ENCODE data around the gene TMEM233. TPM values are rescaled to one million over a fixed set of nuclear protein-coding genes. Genes with fewer than 3 reads are reported as not detected.

TMEM233 gene
- polyA plus RNA-seq, 1 donor from 2014 or later = not detected

GRCh38 chr12:119573086-119573485, 20.5 kb upstream of the TMEM233 start:
- H3K9me3 ChIP-seq (ENCODE audit: low read length) = no peaks in the 10 kb centered on the region
- no peaks in the 10 kb centered on the region for H4K20me1 ChIP-seq (ENCODE audit: insufficient read depth)
- H3K27me3 ChIP-seq (ENCODE audit: insufficient read depth, low read depth, low read length) = no peaks in the 10 kb centered on the region
- H3K9ac ChIP-seq (ENCODE audit: low read length) = no peak overlapping the region
- H3K79me2 ChIP-seq (replicated peaks; ENCODE audit: insufficient read depth, low read length) = no peaks in the 10 kb centered on the region
- TF ChIP-seq REST (IDR thresholded peaks at IDR 0.05; ENCODE audit: borderline replicate concordance) = no peak
- no peak for TF ChIP-seq EZH2 (IDR thresholded peaks at IDR 0.05; ENCODE audit: borderline replicate concordance, insufficient read depth, low read length, poor library complexity, severe bottlenecking)
- TF ChIP-seq SMC3 (conservative IDR thresholded peaks at IDR 0.05; ENCODE audit: poor library complexity) = no peak
- TF ChIP-seq TAF1 (IDR thresholded peaks at IDR 0.05; ENCODE audit: low read depth) = no peak
- TF ChIP-seq CTCF (IDR thresholded peaks at IDR 0.05; ENCODE audit: poor library complexity, severe bottlenecking) = no peak
- TF ChIP-seq POLR2AphosphoS5 (IDR thresholded peaks at IDR 0.05) = no peak
- no peak for TF ChIP-seq EP300 (conservative IDR thresholded peaks at IDR 0.05; ENCODE audit: poor library complexity, severe bottlenecking)
- TF ChIP-seq RAD21 (conservative IDR thresholded peaks at IDR 0.05) = no peak
- no peak for TF ChIP-seq MXI1 (conservative IDR thresholded peaks at IDR 0.05; ENCODE audit: poor library complexity, severe bottlenecking)
- no peaks in the 10 kb centered on the region for H3K9me2 ChIP-seq (ENCODE audit: insufficient read depth, low read length)
- H3K27ac ChIP-seq (ENCODE audit: low read length) = no peak overlapping the region
- no peaks in the 10 kb centered on the region for H3K36me3 ChIP-seq (ENCODE audit: insufficient read depth, low read length)
- no peak overlapping the region for H2AFZ ChIP-seq (ENCODE audit: low read depth, low read length)
- no peak overlapping the region for H3K4me2 ChIP-seq (ENCODE audit: low read length)
- H3F3A ChIP-seq (ENCODE audit: insufficient read depth, low read length, poor library complexity, severe bottlenecking) = no peaks in the 10 kb centered on the region
- H3K4me3 ChIP-seq (ENCODE audit: low read length) = no peak overlapping the region

GRCh38 chr12:119574255-119574654, 19.3 kb upstream of the TMEM233 start:
- Histone ChIP-seq H3K27ac (ENCODE audit: low read length) (no peak overlapping the region), H3F3A (ENCODE audit: insufficient read depth, low read length, poor library complexity, severe bottlenecking) (no peaks in the 10 kb centered on the region), H3K9me3 (ENCODE audit: low read length) (no peaks in the 10 kb centered on the region), H3K27me3 (ENCODE audit: insufficient read depth, low read depth, low read length) (no peaks in the 10 kb centered on the region), H3K4me2 (ENCODE audit: low read length) (no peak overlapping the region), H3K9me2 (ENCODE audit: insufficient read depth, low read length) (no peaks in the 10 kb centered on the region), H2AFZ (ENCODE audit: low read depth, low read length) (no peak overlapping the region), H3K9ac (ENCODE audit: low read length) (no peak overlapping the region), H3K36me3 (ENCODE audit: insufficient read depth, low read length) (no peaks in the 10 kb centered on the region), H3K79me2 (replicated peaks; ENCODE audit: insufficient read depth, low read length) (no peaks in the 10 kb centered on the region), H3K4me3 (ENCODE audit: low read length) (no peak overlapping the region), H4K20me1 (ENCODE audit: insufficient read depth) (no peaks in the 10 kb centered on the region)
- TF ChIP-seq REST (IDR thresholded peaks at IDR 0.05; ENCODE audit: borderline replicate concordance) (no peak), MXI1 (conservative IDR thresholded peaks at IDR 0.05; ENCODE audit: poor library complexity, severe bottlenecking) (no peak), TAF1 (IDR thresholded peaks at IDR 0.05; ENCODE audit: low read depth) (no peak), EZH2 (IDR thresholded peaks at IDR 0.05; ENCODE audit: borderline replicate concordance, insufficient read depth, low read length, poor library complexity, severe bottlenecking) (no peak), EP300 (conservative IDR thresholded peaks at IDR 0.05; ENCODE audit: poor library complexity, severe bottlenecking) (no peak), SMC3 (conservative IDR thresholded peaks at IDR 0.05; ENCODE audit: poor library complexity) (no peak), POLR2AphosphoS5 (IDR thresholded peaks at IDR 0.05) (no peak), CTCF (IDR thresholded peaks at IDR 0.05; ENCODE audit: poor library complexity, severe bottlenecking) (no peak), RAD21 (conservative IDR thresholded peaks at IDR 0.05) (no peak)
